Mucosa of stomach (tissue), 1 donor: ENCODE results near the gene SLFN5.
"Not testable (repeated sequence)": the region's sequence is repeated elsewhere in the genome, so short reads cannot be mapped to it uniquely, and the experiment has no call there.

Experiments
- H3K27me3 ChIP-seq: one replicate; pipeline ENCODE4 v1.7.0; 2013; ENCODE audit warnings: mild to moderate bottlenecking, low read length; ENCODE audit not compliant: control insufficient read depth, insufficient read depth
- H3K36me3 ChIP-seq: one replicate; pipeline ENCODE4 v1.7.0; 2013; ENCODE audit warnings: low read length; ENCODE audit not compliant: control insufficient read depth, insufficient read depth
- H3K4me1 ChIP-seq: one replicate; pipeline ENCODE4 v1.7.0; 2013; ENCODE audit warnings: mild to moderate bottlenecking, low read length; ENCODE audit not compliant: control insufficient read depth, insufficient read depth
- H3K4me3 ChIP-seq: one replicate; pipeline ENCODE4 v1.7.0; 2013; ENCODE audit warnings: low read length
- H3K9ac ChIP-seq: one replicate; pipeline ENCODE4 v1.7.0; 2013; ENCODE audit warnings: mild to moderate bottlenecking, low read length, moderate library complexity
- H3K9me3 ChIP-seq: one replicate; pipeline ENCODE4 v1.7.0; 2013; ENCODE audit warnings: mild to moderate bottlenecking, low read length, moderate library complexity; ENCODE audit not compliant: control insufficient read depth
- donor health status: Pancreatic carcinoma.

The SLFN5 gene

GRCh38 chr17:35297666-35298065 is 54.8 kb downstream of the SLFN5 start:
- peaks cover 4% of the 10 kb centered on the region for H3K4me1 ChIP-seq
- H3K27me3 ChIP-seq: no peaks in the 10 kb centered on the region
- no peak overlapping the region for H3K9ac ChIP-seq
- no peaks in the 10 kb centered on the region for H3K9me3 ChIP-seq
- no peak overlapping the region for H3K4me3 ChIP-seq
- H3K36me3 ChIP-seq: no peaks in the 10 kb centered on the region

- Histone ChIP-seq H3K36me3 (no peaks in the 10 kb centered on the region), H3K4me3 (no peak overlapping the region), H3K9ac (no peak overlapping the region), H3K9me3 (no peaks in the 10 kb centered on the region), H3K27me3 (no peaks in the 10 kb centered on the region), H3K4me1 (peaks cover 4% of the 10 kb centered on the region)
Observed at GRCh38 chr17:35298639-35299038, 55.8 kb downstream of the SLFN5 start.

- H3K9me3 ChIP-seq: no peaks in the 10 kb centered on the region
- no peak overlapping the region for H3K9ac ChIP-seq
- no peak overlapping the region for H3K4me3 ChIP-seq
- H3K36me3 ChIP-seq: no peaks in the 10 kb centered on the region
- H3K27me3 ChIP-seq: no peaks in the 10 kb centered on the region
- H3K4me1 ChIP-seq: peaks cover 4% of the 10 kb centered on the region
Observed at GRCh38 chr17:35299135-35299534, 56.3 kb downstream of the SLFN5 start.

GRCh38 chr17:35309345-35309744 is 66.5 kb downstream of the SLFN5 start:
- peaks cover 15% of the 10 kb centered on the region for H3K4me1 ChIP-seq
- H3K4me3 ChIP-seq, H3K36me3 ChIP-seq, H3K9ac ChIP-seq, H3K9me3 ChIP-seq: not testable (repeated sequence)
- H3K27me3 ChIP-seq: peaks cover 12% of the 10 kb centered on the region

- H3K9me3 ChIP-seq: no peaks in the 10 kb centered on the region
- H3K4me1 ChIP-seq: peaks cover 20% of the 10 kb centered on the region
- H3K4me3 ChIP-seq: no peak overlapping the region
- H3K36me3 ChIP-seq: no peaks in the 10 kb centered on the region
- H3K27me3 ChIP-seq: peaks cover 12% of the 10 kb centered on the region
- no peak overlapping the region for H3K9ac ChIP-seq
Observed at GRCh38 chr17:35312346-35312745, 69.5 kb downstream of the SLFN5 start.

GRCh38 chr17:35312790-35313711 is 70.2 kb downstream of the SLFN5 start:
- H3K9ac ChIP-seq: peak overlapping the region; percentile 54
- H3K4me3 ChIP-seq: peak overlapping the region; percentile 9

GRCh38 chr17:35313875-35314409 is 71.1 kb downstream of the SLFN5 start:
- Histone ChIP-seq H3K27me3 (peaks cover 12% of the 10 kb centered on the region), H3K4me1 (peaks cover 20% of the 10 kb centered on the region), H3K36me3 (no peaks in the 10 kb centered on the region), H3K4me3 (no peak overlapping the region), H3K9ac (peak overlapping the region; percentile 54), H3K9me3 (no peaks in the 10 kb centered on the region)

More at GRCh38 chr17:35312790-35313711, 70.2 kb downstream of the SLFN5 start:
- H3K4me1 ChIP-seq: peaks cover 20% of the 10 kb centered on the region
- no peaks in the 10 kb centered on the region for H3K36me3 ChIP-seq
- H3K9me3 ChIP-seq: no peaks in the 10 kb centered on the region
- H3K27me3 ChIP-seq: peaks cover 12% of the 10 kb centered on the region

- no peak overlapping the region for H3K9ac ChIP-seq
- H3K4me1 ChIP-seq: peaks cover 20% of the 10 kb centered on the region
- H3K9me3 ChIP-seq: no peaks in the 10 kb centered on the region
- H3K27me3 ChIP-seq: peaks cover 12% of the 10 kb centered on the region
- no peaks in the 10 kb centered on the region for H3K36me3 ChIP-seq
- no peak overlapping the region for H3K4me3 ChIP-seq
Observed at GRCh38 chr17:35314415-35315216, 71.7 kb downstream of the SLFN5 start.

GRCh38 chr17:35315283-35315682 is 72.4 kb downstream of the SLFN5 start:
- no peak overlapping the region for H3K9ac ChIP-seq
- no peaks in the 10 kb centered on the region for H3K9me3 ChIP-seq
- no peak overlapping the region for H3K4me3 ChIP-seq
- H3K27me3 ChIP-seq: peaks cover 12% of the 10 kb centered on the region
- H3K36me3 ChIP-seq: no peaks in the 10 kb centered on the region
- H3K4me1 ChIP-seq: peaks cover 20% of the 10 kb centered on the region

- Histone ChIP-seq H3K27me3 (peaks cover 12% of the 10 kb centered on the region), H3K4me3 (no peak overlapping the region), H3K36me3 (no peaks in the 10 kb centered on the region), H3K9me3 (no peaks in the 10 kb centered on the region), H3K9ac (no peak overlapping the region), H3K4me1 (peaks cover 20% of the 10 kb centered on the region)
Observed at GRCh38 chr17:35315971-35316370, 73.1 kb downstream of the SLFN5 start.

GRCh38 chr17:35322749-35323148 is 79.9 kb downstream of the SLFN5 start:
- no peak overlapping the region for H3K4me3 ChIP-seq
- no peak overlapping the region for H3K9ac ChIP-seq
- H3K9me3 ChIP-seq: no peaks in the 10 kb centered on the region
- H3K4me1 ChIP-seq: no peaks in the 10 kb centered on the region
- no peaks in the 10 kb centered on the region for H3K36me3 ChIP-seq
- H3K27me3 ChIP-seq: no peaks in the 10 kb centered on the region
